Measurements from ENCODE around the gene ATP2A2. TPM values are rescaled to one million over a fixed set of nuclear protein-coding genes. Genes with fewer than 3 reads are reported as not detected.

Gene ATP2A2
- total and polyA plus RNA-seq, 2 donors (not counting 1 experiment from before 2014, with no cell fraction given), result 35.3 to 68.2 TPM

- Mint-ChIP-seq H3K27ac (peak overlapping the region; percentile 97), H3K9me3 (ENCODE audit: insufficient read depth) (no peaks in the 10 kb centered on the region), H3K4me3 (peak overlapping the region; percentile 98), H3K4me1 (peaks cover 41% of the 10 kb centered on the region), H3K27me3 (no peaks in the 10 kb centered on the region)
- Histone ChIP-seq H4K20me1 (ENCODE audit: control insufficient read depth, insufficient read depth, low read length, poor library complexity, severe bottlenecking) (peaks cover 15% of the 10 kb centered on the region), H3K36me3 (replicated peaks in 1 of 2; ENCODE audit: control extremely low read depth in 1 of 2, control insufficient read depth in 1 of 2, extremely low read depth in 1 of 2, insufficient read depth in 2 of 2, low read length in 1 of 2) (peaks cover 4 to 9% of the 10 kb centered on the region in 2 experiments), H3K27me3 (replicated peaks in 1 of 4; ENCODE audit: control extremely low read depth in 1 of 4, control insufficient read depth in 3 of 4, insufficient read depth in 4 of 4, low read length in 3 of 4) (no peaks in the 10 kb centered on the region), H3K4me3 (ENCODE audit: control extremely low read depth in 1 of 5, extremely low read depth in 1 of 5, insufficient read depth in 1 of 5, low read depth in 2 of 5, low read length in 4 of 5) (peak overlapping the region; percentile 28 to 91 (median 88)), H3K9me3 (ENCODE audit: control extremely low read depth in 1 of 3, control insufficient read depth in 2 of 3, insufficient read depth in 1 of 3, low read length in 2 of 3) (no peaks in the 10 kb centered on the region), H3K4me2 (replicated peaks; ENCODE audit: low read depth, low read length, poor library complexity, severe bottlenecking) (peak overlapping the region; percentile 77), H2AFZ (ENCODE audit: insufficient read depth, low read depth, low read length, poor library complexity, severe bottlenecking) (peak overlapping the region; percentile 99), H3K9ac (ENCODE audit: low read length) (peak overlapping the region; percentile 89), H3K27ac (ENCODE audit: low read length in 2 of 2) (peak overlapping the region; percentile 63 to 84), H3K79me2 (ENCODE audit: control insufficient read depth, insufficient read depth, low read length) (peaks cover 39% of the 10 kb centered on the region), H3K4me1 (ENCODE audit: control insufficient read depth in 2 of 2, insufficient read depth in 2 of 2, low read length in 2 of 2) (peaks cover 26 to 37% of the 10 kb centered on the region in 2 donors)
- POLR2A ChIA-PET, result interaction anchor here (0.7 kb wide), 1 partner anchor 189 kb away, joined by 3 read pairs; the partner anchor contains the start of gene FAM216A
- no peak for TF ChIP-seq CTCF (IDR thresholded peaks at IDR 0.05)
- peak; percentile 14 for ATAC-seq (ENCODE audit: low read depth)
- DNase-seq, result no peak
- WGBS (ENCODE audit: insufficient coverage), result under 1% methylated on average over 13 of the region's 18 CpGs
- intact Hi-C loops (cut with micrococcal nuclease), result loop anchor here (1.0 to 10.0 kb wide), 6 partner anchors 150 to 464 kb away; partner anchors contain the start of genes ANKRD13A, C12orf76, PPP1CC and RAD9B
- CTCF ChIA-PET, result interaction anchor here (0.7 to 2.5 kb wide), 5 partner anchors 9 to 285 kb away, joined by 3 to 14 read pairs (median 4); partner anchors contain the start of gene IFT81
These were observed 662 bp upstream of the ATP2A2 start for GRCh38 chr12:110280392-110280778.

- intact Hi-C loops (cut with micrococcal nuclease), result loop anchor here (1.0 to 10.0 kb wide), 8 partner anchors 122 to 463 kb away; partner anchors contain the start of genes ANAPC7, ANKRD13A, IFT81 and PPP1CC
- WGBS (ENCODE audit: insufficient coverage), result under 1% methylated on average over 81 of the region's 82 CpGs
- POLR2A ChIA-PET, result interaction anchor here (0.6 kb wide), 1 partner anchor 138 kb away, joined by 4 read pairs; no protein-coding TSS in a partner anchor
- Histone ChIP-seq H3K36me3 (replicated peaks in 1 of 2; ENCODE audit: control extremely low read depth in 1 of 2, control insufficient read depth in 1 of 2, extremely low read depth in 1 of 2, insufficient read depth in 2 of 2, low read length in 1 of 2) (peaks cover 4 to 10% of the 10 kb centered on the region in 2 experiments), H3K9ac (ENCODE audit: low read length) (peak overlapping the region; percentile 76), H3K4me2 (replicated peaks; ENCODE audit: low read depth, low read length, poor library complexity, severe bottlenecking) (peak overlapping the region; percentile 79), H3K9me3 (ENCODE audit: control extremely low read depth in 1 of 3, control insufficient read depth in 2 of 3, insufficient read depth in 1 of 3, low read length in 2 of 3) (no peaks in the 10 kb centered on the region), H2AFZ (ENCODE audit: insufficient read depth, low read depth, low read length, poor library complexity, severe bottlenecking) (peak overlapping the region; percentile 69), H3K4me1 (ENCODE audit: control insufficient read depth in 2 of 2, insufficient read depth in 2 of 2, low read length in 2 of 2) (peaks cover 26 to 38% of the 10 kb centered on the region in 2 donors), H3K27ac (ENCODE audit: low read length in 2 of 2) (peak overlapping the region; percentile 28 to 81), H3K27me3 (replicated peaks in 1 of 4; ENCODE audit: control extremely low read depth in 1 of 4, control insufficient read depth in 3 of 4, insufficient read depth in 4 of 4, low read length in 3 of 4) (no peaks in the 10 kb centered on the region), H4K20me1 (ENCODE audit: control insufficient read depth, insufficient read depth, low read length, poor library complexity, severe bottlenecking) (peaks cover 15% of the 10 kb centered on the region), H3K79me2 (ENCODE audit: control insufficient read depth, insufficient read depth, low read length) (peaks cover 52% of the 10 kb centered on the region), H3K4me3 (ENCODE audit: control extremely low read depth in 1 of 5, extremely low read depth in 1 of 5, insufficient read depth in 1 of 5, low read depth in 2 of 5, low read length in 4 of 5) (peak overlapping the region; percentile 58 to 83 (median 75))
- TF ChIP-seq EZH2 (IDR thresholded peaks at IDR 0.05; ENCODE audit: borderline replicate concordance, insufficient read depth, low read depth, low read length, poor library complexity, severe bottlenecking) (no peak), CTCF (IDR thresholded peaks at IDR 0.05) (no peak)
- Mint-ChIP-seq H3K27me3 (no peaks in the 10 kb centered on the region), H3K4me3 (peak overlapping the region; percentile 91), H3K9me3 (ENCODE audit: insufficient read depth) (no peaks in the 10 kb centered on the region), H3K4me1 (peaks cover 50% of the 10 kb centered on the region), H3K27ac (peak overlapping the region; percentile 90)
- CTCF ChIA-PET, result interaction anchor here (0.6 to 2.5 kb wide), 3 partner anchors 150 to 318 kb away, joined by 3 to 14 read pairs (median 3); no protein-coding TSS in a partner anchor
- DNase-seq (peak; percentile 74), ATAC-seq (ENCODE audit: low read depth) (peak; percentile 20)
These were observed 677 bp downstream of the ATP2A2 start for GRCh38 chr12:110281549-110282299.

Measured in B cell (primary cell).